ENCODE data around the gene MED27.
"Not testable (repeated sequence)": the region's sequence is repeated elsewhere in the genome, so short reads cannot be mapped to it uniquely, and the experiment has no call there.

MED27 gene

GRCh38 chr9:132015866-132016265 lies 63.8 kb downstream of the MED27 start:
- DNase-seq (ENCODE audit: low spot score) = no peak

- DNase-seq (ENCODE audit: low spot score) = no peak
These were observed 65.4 kb downstream of the MED27 start for GRCh38 chr9:132014218-132014805.

- DNase-seq (ENCODE audit: low spot score) = no peak
These were observed 66.8 kb downstream of the MED27 start for GRCh38 chr9:132012704-132013357.

GRCh38 chr9:132011896-132012295 lies 67.8 kb downstream of the MED27 start:
- no peak for DNase-seq (ENCODE audit: low spot score)

- DNase-seq (ENCODE audit: low spot score) = no peak
These were observed 68.4 kb downstream of the MED27 start for GRCh38 chr9:132011309-132011708.

- not testable (repeated sequence) for DNase-seq (ENCODE audit: low spot score)
These were observed 69.5 kb downstream of the MED27 start for GRCh38 chr9:132010201-132010600.

DNA sequence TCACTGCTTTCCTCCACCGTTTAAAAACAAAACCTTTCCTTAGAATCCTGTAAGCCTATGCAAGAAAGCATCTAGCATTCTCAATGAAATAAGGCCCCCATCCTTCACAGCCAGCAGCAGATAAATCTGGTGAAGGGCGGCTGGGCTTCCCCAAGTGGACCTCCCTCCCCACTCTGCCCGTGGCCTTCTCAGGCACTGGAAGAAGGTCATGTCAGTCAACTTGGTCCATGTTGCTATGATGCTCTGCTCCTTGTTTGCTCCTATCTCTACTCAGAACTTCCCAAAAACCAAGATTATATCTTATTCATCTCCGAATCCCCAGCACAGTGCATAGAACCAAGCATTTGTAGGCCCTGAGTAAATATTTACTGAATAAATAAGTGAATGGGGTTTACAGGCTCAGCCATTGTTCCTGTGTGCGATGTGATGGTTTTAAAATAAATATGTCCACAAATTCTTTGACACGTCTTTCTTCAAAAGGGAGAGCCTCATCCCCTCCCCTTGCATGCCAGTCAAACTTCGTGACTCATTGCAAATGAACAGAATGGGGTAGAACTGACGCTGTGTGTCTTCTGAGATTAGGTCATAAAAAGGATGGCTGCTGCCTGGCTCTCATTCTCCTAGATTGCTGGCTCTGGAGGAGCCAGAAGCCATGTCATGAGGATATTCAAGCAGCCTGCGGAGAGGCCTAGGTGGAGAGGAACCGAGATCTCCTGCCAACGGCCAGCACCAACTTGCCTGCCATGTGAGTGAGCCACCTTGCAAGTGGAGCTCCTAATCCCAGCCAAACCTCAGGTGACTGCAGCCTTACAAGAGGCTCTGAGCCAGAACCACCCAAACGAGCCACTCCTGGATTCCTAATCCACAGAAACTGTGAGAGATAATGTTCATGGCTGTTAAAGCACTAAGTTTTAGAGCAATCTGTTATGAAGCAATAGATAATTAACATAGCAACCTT lies 70.5 kb downstream of the MED27 start:
- no peak for DNase-seq (ENCODE audit: low spot score)

DNA sequence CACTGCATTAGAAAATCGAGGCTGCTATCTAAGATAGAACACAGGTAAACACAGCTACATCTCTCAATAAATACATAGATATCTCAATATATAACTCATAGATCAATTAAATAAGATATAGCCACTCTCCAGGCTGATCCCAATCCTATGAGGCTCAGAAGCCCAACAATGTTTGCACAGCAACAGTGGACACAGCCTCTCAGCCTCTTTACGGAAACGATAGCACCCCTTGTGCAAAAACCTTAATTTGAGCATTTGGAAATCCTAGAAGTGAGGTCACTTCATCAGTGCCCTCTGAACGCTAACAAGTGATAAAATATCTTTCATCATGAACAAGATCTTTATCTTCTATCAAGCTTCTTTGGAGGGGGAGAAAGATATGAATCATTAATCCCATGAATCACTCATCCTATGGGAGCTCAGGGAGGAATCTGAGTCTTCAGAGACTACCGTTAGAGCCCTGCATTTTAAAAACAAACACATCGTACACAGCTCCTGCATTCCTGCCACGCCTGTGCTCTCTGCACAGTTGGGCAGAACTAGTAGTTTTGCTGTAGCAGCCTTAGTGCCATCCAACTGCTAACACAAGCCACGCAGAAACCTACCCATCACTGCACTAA lies 71.4 kb downstream of the MED27 start:
- peak; percentile 51 for DNase-seq (ENCODE audit: low spot score)

DNA sequence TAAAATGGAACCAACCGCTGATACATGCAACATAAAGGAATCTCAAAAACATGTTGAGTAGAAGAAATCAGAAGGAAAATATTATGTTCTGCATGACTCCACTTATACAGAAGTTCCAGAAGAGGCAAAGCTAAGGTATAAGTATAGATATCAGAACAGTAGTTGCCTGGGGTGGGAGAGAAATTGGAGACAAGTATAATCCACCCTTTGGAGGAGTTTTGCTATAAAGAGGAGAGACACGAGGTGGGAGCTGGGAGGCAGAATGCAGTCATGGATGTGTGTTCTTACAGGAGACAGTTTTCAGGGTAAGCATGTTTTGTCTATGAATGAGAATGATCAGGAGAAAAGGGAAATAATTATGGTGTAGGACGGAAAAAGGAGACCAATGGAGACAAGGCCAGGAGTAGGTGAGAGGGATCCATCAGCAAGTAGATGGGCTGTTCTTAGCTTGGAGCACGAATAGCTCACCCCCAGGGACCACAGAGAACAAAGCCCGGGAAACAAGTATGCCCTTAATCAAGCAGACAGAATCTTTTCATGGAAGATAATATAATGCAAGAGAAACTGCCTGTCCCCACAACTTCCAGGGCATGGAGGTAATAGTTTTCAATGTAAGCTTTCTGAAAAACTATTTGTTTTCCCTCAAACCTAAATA lies 72.2 kb downstream of the MED27 start:
- no peak for DNase-seq (ENCODE audit: low spot score)

GRCh38 chr9:132006677-132007370 lies 72.8 kb downstream of the MED27 start:
- DNase-seq (ENCODE audit: low spot score) = no peak

DNA sequence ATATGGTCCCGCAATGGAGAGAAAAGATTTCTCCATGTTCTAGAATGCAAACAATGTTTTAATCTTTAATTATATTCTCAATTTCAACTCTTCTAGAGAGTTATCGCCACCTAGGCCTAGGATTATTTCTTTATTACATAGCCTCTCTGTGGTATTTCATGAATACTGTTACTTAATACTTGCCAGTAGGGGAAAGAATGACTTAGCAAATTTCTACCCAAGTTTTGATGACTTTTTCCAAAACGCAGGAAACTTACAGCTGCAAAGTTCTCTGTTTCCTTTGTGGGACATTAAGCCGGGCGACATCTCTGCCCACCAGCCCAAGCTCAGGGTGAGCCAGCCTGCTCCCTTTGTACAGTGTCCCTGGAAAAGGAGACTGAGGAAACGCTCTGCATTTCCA lies 73.8 kb downstream of the MED27 start:
- DNase-seq (ENCODE audit: low spot score) = no peak

DNA sequence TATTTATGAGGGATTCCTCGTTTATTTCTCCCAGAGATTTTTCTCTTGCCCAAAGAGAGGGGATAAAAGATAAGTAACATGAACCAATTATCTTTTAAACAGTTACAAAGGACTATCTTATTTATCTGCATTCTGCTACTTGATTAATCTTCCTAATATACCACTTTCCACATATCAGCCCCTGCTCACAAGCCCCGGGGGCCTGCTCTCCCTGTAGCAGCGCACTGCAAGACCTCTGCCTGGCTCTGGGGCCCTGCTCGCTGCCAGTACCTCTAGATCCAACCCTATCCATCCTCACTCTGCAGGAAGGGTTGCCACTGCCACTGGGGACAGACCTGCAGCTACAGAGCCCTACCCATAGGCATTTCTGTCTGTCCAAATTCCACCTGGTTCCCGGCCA lies 75.3 kb downstream of the MED27 start:
- DNase-seq (ENCODE audit: low spot score) = no peak

- no peak for DNase-seq (ENCODE audit: low spot score)
These were observed 75.8 kb downstream of the MED27 start for GRCh38 chr9:132003896-132004295.

DNA sequence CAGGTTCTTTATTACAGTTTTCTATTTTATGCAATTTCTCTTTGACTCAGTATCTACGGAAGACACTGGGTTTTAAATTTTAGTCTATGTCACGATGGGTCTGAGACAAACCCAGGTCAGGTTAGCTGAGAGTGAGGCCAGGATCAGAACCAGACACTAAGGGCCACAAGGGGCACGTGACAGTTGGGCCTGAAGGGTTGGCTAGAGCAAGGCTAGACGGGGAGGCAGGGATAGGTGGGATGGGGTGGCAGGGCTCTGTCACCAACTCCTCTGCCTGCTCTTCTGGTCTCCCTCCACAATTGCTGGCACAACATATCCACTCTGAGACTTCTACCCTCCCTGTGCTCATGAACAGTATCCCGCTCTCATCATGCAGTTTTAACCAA lies 76.4 kb downstream of the MED27 start:
- DNase-seq (ENCODE audit: low spot score) = no peak

- no peak for DNase-seq (ENCODE audit: low spot score)
These were observed 76.9 kb downstream of the MED27 start for GRCh38 chr9:132002643-132003318.

DNA sequence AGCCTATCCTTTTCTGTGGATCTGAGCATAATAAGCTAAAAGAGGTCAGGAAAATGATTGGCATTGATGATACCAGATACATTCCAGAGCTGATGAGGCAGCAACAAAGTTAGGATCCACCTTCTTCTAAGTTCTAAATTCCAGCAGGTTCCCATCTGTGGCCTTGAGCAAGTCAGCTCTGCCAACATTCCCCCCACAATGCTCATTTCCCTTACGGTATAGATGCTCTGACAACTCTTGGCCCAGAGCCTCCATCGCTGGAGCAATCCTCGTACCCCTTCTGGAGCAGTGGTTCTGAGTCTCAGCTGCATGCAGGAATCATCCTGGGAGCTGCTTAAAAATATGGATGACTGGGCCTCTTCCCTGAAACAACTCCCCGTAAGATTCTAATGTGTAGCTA lies 78.1 kb downstream of the MED27 start:
- no peak for DNase-seq (ENCODE audit: low spot score)

GRCh38 chr9:132000659-132001058 lies 79.0 kb downstream of the MED27 start:
- no peak for DNase-seq (ENCODE audit: low spot score)

GRCh38 chr9:131999692-132000551 lies 79.7 kb downstream of the MED27 start:
- DNase-seq (ENCODE audit: low spot score) = peak; percentile 36

DNA sequence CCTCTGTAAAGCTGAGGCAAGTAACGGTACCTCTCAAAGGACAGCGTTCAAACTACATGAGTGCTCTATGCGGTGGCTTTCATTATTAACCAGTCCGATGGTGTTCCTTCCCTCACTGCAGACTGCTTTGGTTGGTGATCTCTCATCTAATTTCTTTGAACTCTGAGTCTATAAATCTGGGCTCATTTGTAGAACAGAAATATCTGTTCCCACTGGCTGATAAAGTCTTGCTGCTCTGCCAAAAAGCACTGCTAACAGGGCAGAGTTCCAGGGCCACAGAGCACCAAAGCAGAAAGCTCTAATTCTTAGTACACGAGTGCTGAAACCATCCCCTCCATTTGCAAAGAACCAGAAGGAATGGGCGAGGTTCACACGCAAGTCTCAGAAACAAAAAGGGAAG lies 81.9 kb downstream of the MED27 start:
- DNase-seq (ENCODE audit: low spot score) = no peak

DNA sequence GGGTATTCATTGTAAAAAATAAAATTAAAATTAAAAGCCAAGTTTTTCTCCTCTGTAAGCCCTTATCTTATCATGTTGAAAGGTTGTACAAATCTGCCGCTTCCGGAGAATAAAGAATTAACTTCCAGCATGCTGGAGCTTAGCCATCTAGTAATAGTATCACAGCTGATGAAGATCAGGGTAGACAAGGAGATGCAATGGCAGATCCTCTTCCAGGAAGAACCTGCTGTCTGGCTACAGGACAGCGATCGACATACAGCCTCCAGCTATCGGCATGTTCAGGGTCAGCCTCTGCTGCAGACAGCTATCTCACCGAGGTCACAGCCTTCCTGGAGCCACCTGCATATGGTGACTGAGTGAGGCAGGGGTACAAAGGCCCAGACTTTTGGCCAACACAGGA lies 82.6 kb downstream of the MED27 start:
- DNase-seq (ENCODE audit: low spot score) = no peak

Measured in SW480 (cell line).